ENCODE data around the gene CDH4. TPM values are rescaled to one million over a fixed set of nuclear protein-coding genes. Genes with fewer than 3 reads are reported as not detected.

CDH4 gene
- total and polyA plus RNA-seq, 2 of the 13 experiments (the other 11 are each of a cell fraction or from before 2014, with no cell fraction given) = not detected

- TF ChIP-seq MLXIP (CRISPR knock-in tag; IDR thresholded peaks at IDR 0.05; ENCODE audit: borderline replicate concordance) = no peak
- no peak for TF ChIP-seq CHD4 (IDR thresholded peaks at IDR 0.05; ENCODE audit: borderline replicate concordance, low read length)
- TF ChIP-seq AKNA (CRISPR knock-in tag; IDR thresholded peaks at IDR 0.05; ENCODE audit: borderline replicate concordance) = no peak
- TF ChIP-seq HOMEZ (CRISPR knock-in tag; IDR thresholded peaks at IDR 0.05; ENCODE audit: low read depth) = no peak
- no peak for TF ChIP-seq ZNF275 (CRISPR knock-in tag; IDR thresholded peaks at IDR 0.05; ENCODE audit: borderline replicate concordance)
- no peak for TF ChIP-seq ZIK1 (CRISPR knock-in tag; IDR thresholded peaks at IDR 0.05; ENCODE audit: borderline replicate concordance, low read depth)
- TF ChIP-seq ZNF580 (CRISPR knock-in tag; IDR thresholded peaks at IDR 0.05; ENCODE audit: borderline replicate concordance, low read depth) = no peak
- peak; percentile 63; the same call in 1 of the 2 replicates for TF ChIP-seq MEIS2 (CRISPR knock-in tag; IDR thresholded peaks at IDR 0.05)
- TF ChIP-seq TBL1XR1 (IDR thresholded peaks at IDR 0.05; ENCODE audit: borderline replicate concordance, low read length, partially characterized antibody) = no peak
- no peak for TF ChIP-seq CHD2 (IDR thresholded peaks at IDR 0.05; ENCODE audit: low read depth, low read length)
- no peak for TF ChIP-seq ZNF253 (CRISPR knock-in tag; IDR thresholded peaks at IDR 0.05; ENCODE audit: borderline replicate concordance)
- TF ChIP-seq ZNF792 (CRISPR knock-in tag; IDR thresholded peaks at IDR 0.05) = no peak
- no peak for TF ChIP-seq ATF4 (CRISPR knock-in tag; IDR thresholded peaks at IDR 0.05)
Measured at GRCh38 chr20:61956396-61957342, 704.6 kb downstream of the CDH4 start (continued).

Data from HepG2 (cell line).